ENCODE results near the gene ADPRM.

- TF ChIP-seq, protein P1, sequence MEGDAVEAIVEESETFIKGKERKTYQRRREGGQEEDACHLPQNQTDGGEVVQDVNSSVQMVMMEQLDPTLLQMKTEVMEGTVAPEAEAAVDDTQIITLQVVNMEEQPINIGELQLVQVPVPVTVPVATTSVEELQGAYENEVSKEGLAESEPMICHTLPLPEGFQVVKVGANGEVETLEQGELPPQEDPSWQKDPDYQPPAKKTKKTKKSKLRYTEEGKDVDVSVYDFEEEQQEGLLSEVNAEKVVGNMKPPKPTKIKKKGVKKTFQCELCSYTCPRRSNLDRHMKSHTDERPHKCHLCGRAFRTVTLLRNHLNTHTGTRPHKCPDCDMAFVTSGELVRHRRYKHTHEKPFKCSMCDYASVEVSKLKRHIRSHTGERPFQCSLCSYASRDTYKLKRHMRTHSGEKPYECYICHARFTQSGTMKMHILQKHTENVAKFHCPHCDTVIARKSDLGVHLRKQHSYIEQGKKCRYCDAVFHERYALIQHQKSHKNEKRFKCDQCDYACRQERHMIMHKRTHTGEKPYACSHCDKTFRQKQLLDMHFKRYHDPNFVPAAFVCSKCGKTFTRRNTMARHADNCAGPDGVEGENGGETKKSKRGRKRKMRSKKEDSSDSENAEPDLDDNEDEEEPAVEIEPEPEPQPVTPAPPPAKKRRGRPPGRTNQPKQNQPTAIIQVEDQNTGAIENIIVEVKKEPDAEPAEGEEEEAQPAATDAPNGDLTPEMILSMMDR (IDR thresholded peaks at IDR 0.05) = no peak
- TF ChIP-seq ZFX (IDR thresholded peaks at IDR 0.05; ENCODE audit: borderline replicate concordance) = no peak
These were observed 36.3 kb downstream of the ADPRM start for GRCh38 chr17:10733666-10734065.
